T-helper 1 cell (primary cell): ENCODE data around the gene MSI2.

ENCODE experiments used
- DNase-seq, 5 donors: peaks; one replicate each; pipeline ENCODE4 v3.0.0-alpha.2; 2012 to 2020

Gene MSI2

DNA sequence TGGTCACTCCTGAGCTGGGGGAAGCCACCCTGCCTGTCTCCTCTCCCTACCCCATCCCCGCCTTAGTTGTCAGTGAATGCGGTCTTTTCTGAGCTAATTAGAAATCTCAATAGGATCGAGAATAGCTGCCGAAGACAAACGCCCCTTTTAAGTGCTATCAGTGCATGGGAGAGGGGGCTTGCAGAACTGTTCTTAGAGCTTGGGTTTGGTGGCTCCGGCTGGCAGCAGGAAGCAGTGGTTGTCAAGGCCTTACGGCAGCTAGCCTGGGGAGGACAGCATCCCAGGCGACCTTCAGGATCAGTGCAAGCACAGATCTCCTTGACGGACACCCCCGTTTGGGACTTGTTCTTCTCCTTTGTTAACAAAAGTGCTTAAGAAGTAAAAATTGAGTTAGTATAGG is 293.7 kb downstream of the MSI2 start:
- DNase-seq, result no peak

GRCh38 chr17:57550668-57551315 is 294.5 kb downstream of the MSI2 start:
- DNase-seq, result no peak

DNA sequence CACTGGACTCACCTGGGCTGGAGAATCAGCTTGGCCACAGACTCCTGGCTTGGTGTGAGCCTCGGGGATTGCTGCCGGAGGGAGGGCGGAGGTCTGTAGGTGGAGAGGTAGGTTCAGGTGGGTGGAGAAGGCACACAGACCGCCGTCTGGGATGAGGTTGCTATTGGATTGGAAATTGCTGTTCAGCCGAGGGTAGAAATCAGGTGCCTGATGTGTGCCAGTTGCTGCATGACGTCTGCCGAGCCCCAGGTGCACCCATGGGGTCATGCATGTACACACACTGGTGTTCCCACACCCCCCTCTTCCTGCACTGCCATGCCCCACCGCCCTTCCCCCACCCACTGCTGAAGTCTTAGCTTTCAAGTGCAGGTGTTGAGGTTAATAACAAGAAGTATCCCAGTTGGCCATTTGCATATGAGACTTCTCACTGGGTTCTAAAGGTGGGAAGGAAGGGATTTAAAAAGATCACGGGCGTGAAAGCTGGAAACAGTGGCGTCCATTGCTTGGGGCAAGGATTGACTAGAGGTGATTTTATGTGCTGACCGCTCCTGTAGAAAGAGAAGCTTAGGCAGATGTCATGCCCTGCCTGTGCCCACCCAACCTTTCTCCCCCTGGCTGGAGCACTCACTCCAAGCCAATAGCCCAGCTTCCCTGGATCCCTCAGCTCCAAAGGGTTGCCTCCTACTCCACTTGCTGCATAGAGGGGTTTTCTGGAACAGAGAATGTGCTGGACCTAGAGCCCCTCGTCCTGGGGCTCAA is 295.2 kb downstream of the MSI2 start:
- DNase-seq, result no peak

DNA sequence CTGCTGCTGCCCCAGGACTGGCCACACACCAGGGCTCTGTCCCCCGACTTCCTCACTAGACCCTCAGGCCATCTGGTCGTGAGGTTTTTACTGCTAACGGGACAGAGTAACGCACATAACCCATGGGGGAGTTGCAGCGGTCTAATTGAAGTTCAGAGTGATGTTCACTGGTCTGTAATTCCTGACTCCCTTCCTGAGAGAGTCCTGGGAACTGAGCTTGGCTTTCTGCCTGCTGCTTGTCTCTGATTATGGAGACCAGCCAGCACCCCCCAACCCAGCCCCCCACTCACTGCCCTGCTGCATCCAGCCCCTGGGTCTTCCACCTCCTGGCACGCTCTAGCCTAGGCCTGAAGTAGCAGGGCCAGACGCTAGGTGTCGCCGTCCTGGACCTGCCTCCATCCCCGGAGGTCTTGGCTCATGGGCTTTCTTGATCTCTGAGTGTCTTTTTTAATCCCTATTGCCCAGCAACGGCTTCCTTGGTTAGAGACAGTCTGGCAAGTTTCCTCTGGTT is 295.8 kb downstream of the MSI2 start:
- DNase-seq, result no peak

GRCh38 chr17:57553526-57553925 is 297.2 kb downstream of the MSI2 start:
- DNase-seq, result no peak

DNA sequence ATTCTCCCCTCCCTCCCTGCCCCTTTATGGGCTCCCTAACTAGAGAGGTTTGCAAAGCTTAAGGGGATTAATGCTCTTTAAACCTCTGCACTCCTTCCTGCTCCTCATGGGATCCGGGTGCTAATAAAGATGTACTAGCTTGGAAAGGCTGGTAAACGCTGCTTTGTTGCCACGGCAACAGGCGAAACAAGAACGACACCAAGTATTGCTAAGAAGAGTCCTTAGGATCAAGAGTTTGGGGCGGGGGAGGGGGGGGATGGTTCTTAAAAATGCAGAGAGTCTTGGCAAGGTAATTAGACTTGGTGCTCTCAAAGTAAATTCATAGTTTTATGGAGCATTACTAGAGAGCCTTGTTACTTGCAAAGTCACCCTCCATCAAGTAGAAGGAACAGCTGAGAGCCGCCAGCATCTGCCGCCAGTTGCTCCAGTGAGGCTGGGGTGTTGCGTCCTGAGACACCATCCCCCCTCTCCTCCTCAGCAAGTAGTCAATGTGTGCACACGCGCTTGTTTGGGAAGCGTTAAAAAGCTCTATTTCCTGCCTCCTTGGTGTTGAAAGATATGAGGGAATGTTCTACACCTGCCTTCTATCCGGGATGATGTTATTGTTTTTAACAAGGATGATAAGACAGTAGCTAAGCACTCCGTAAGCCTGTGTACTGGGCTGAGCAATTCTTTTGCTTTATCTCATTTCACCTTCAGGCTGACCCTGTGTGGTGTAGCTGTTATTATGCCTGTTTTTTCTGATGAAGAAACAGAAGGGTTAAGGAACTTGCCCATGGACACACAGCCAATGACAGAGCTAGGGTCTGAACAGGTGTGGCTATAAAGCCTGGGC is 297.9 kb downstream of the MSI2 start:
- no peak for DNase-seq

DNA sequence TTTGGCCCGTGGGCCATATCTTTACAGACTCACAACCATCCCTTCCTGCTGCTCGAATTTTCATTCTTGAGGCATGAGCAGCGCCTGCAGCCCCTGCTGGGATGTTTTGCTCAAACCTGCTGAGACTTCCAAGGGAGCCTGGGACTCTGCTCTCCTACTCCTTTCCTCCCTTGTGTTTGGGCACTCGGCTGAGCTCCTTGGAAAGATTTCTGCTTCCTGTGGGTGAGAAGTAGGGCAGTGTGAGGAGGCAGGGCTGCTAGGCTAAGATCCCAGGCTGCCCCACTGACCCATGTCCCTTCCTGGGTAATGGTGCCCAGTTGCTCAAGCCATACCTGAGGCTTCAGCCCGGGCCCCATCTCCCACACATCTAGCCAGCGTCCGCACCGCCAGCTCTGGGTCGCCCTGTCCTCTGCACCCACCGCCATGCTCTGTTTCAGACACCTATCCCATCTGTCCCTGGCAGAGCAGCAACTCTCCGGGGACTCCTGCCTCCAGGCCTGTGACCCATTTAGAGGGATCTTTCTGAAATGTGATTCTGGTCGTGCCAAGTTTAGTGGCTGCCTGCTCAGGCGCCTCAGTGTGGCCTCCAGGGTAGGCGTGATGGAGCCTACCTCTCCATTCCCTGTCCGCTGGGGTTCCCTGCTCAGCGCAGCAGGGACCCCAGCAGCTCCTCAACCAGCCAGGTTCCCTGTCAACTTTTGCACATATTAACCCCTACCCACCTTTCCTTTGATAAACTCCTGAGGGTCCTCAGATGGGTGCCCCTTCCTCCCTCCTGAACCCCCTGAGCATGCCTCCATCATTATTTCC is 298.7 kb downstream of the MSI2 start:
- DNase-seq, result no peak

DNA sequence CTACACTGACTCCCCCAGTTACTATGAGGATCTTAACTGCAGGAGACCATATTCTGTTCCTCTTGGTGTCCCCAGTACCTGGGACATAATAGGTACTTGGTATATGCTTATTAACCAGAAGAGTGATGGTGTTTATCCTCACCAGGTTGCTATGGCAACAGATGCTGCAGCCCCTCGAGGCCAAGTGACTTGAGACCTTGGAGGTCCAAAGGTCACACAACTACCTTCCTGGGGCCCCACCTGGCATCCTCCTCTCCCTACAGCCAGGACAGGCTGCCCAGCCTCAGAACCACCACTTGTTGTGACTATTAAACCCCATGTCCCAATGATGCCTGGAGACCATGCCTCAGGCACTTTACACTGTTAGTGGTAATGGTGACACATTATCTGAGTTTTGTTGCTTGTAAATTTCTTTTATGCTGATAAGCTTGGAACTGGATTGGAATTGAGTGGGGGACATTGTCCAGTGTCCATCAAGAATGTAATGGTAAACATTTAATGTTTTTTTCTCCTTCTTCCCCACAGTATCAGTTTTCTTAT is 299.4 kb downstream of the MSI2 start:
- DNase-seq, result no peak

- no peak for DNase-seq
Observed at GRCh38 chr17:57556320-57556719, 300.0 kb downstream of the MSI2 start.

DNA sequence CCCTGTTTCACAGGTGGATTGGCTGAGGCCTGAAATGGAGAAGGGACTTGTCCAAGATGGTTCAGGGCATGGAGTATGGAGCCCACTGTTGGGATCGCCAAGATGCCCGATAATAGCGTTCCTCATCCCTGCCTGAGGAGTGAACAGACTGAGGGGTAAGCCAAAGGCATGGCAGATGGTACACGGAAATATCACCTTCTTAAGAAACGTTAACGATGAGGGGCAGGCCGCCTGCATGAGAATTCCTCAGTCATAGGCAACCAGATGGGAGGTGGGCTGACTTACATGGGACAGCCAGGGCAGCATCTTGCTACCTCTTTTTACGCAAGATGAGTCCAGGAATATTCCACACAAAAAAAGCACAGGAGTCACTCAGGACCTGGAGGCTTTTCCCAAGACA is 300.7 kb downstream of the MSI2 start:
- DNase-seq, result no peak

- no peak for DNase-seq
Observed at GRCh38 chr17:57557416-57557815, 301.1 kb downstream of the MSI2 start.

DNA sequence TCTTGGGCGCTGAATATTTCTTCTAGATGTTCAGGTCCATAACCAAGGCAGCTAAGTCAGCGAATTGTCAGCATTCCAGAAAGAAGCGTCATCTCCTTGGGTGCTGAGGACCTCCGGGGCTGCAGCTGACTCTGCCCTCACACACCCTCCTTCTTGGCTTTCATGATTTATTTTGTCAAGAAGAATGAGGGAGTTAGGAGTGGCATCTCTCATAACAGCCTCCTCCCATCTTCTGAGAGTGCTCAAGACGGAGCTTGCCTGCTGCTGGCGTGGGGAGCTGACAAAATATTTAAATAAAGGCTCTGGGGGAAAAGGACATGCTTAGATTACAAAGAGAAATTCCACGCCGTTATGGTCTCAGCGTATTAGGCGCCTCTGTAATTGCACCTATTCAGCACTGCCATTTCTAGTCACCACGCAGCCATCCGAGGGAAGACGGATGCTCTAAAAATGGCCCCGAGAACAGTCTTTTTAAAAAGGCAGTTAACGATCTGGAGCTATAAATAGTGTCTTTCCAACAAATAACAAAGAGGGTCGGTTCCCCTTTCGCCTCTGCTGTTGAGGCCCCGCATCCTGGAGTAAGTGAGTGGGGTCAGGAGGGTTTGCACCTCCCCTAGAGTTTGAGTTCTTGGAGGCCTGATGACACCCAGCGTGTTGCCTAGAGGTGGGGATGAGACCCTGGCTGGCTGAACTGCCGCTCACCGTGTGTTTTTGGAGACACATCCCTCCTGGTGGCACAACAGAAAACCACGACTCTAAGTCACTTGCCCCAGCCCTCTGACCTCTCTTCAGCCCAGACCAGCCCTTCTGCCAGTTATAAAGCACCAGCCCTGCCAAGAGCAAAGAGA is 301.7 kb downstream of the MSI2 start:
- no peak for DNase-seq

DNA sequence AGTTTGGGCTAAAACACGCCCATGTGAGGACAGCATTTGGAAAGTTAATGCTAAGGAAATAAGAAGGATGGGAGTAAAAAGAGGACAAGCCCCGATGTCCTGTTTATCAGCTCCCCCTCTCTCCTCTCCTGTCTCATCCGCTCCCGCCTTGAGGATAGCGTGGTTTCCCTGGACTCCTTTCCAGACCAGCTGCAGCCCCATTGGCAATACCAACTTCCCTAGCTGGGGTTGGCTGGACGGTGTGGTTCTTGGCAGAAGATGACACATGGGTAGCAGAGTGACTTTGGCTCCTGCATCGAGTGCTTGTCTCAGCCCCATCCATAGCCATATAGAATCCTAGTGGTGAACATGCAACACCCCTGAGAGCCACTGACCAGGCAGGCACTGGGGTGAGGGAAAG is 302.9 kb downstream of the MSI2 start:
- DNase-seq, result no peak

DNA sequence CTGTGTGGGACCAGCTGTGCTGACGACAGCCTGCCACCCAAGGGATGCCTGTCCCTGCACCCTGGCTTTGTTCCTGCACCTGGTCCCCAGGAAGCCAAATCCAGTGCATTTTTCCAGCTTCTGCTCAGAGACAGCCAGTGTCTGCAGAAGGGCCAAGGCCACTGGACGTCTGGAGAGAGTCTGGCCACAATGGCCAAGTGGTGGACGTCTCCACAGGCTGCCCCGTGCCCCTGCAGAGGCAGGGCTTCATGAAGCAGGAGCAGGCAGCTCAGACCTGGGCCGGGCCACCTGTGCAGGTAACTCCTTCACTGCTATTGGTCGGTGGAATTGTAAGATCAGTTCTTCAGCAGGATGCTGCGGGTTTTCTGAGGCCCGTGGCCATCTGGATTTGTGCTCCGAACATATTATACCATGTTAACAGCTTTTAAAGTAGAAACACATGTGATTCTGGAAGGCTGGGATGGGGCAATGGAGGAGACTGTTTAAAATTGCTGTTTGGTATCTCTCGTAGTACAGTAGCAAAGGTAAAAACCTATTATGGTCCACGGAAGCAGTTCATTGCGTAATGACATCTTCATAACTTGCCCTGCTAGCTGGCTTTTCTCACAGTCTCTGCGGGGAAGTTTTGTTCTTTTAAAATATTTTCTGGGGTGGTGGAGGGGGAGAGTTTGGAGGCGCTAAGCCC is 303.5 kb downstream of the MSI2 start:
- no peak for DNase-seq

GRCh38 chr17:57560319-57560705 is 304.0 kb downstream of the MSI2 start:
- DNase-seq, result no peak

GRCh38 chr17:57561072-57561861 is 304.9 kb downstream of the MSI2 start:
- DNase-seq, result no peak

DNA sequence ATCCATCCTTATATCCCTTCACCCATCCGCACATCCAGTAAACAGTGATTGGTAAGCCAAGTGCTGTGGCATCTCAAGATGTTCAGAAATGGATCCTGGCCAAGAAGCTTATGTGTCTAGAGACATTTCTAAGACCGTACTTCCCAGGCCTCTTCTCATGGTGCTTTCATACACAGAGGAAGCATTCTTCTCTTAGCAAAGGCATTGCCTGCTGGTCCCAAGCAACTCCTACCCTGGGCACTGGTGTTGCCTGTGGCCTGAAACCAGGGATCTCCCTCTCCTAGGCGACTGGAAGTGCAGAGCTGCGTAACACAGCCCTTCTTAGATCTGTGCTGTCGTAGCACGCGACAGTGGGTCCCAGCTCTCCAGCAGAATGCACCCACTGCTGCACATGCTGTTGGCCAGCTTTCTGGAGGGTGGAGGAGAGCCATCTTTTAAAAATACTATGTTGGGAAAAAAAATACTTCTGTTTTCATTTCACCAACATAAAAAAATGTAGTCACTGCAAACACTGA is 305.9 kb downstream of the MSI2 start:
- no peak for DNase-seq

- no peak for DNase-seq
Observed at GRCh38 chr17:57563958-57564357, 307.6 kb downstream of the MSI2 start.

GRCh38 chr17:57565176-57565575 is 308.9 kb downstream of the MSI2 start:
- no peak for DNase-seq

- no peak for DNase-seq
Observed at GRCh38 chr17:57566721-57567120, 310.4 kb downstream of the MSI2 start.
